IMR-90 (cell line): ENCODE results near the gene FBXO30. TPM values are rescaled to one million over a fixed set of nuclear protein-coding genes. Genes with fewer than 3 reads are reported as not detected.

Source experiments
- ATAC-seq: fragments of 200-7000 bp; cut with Tn5 transposase; 2 replicates; pipeline ENCODE4 v1.9.1; 2020; ENCODE audit warnings: low read depth, mild to moderate bottlenecking, moderate library complexity
- BruUV-seq: library from RNA; stranded (reverse); fragments of 400-500 nt; replicated peaks from 2 replicates; lab custom pipeline; 2021; lab: Mats Ljungman, UMichigan
- CTCF ChIA-PET: fragments of 300-600 bp; formaldehyde crosslinking; extraction: SDS; loops from one replicate; lab custom pipeline; 2021; ENCODE audit warnings: antibody characterized with exemption; lab: Yijun Ruan, JAX
- POLR2A ChIA-PET: fragments of 300-600 bp; sonication (Branson Sonifier 250); formaldehyde crosslinking; loops from one replicate; lab custom pipeline; 2022; ENCODE audit warnings: antibody characterized with exemption; ENCODE audit not compliant: unreplicated experiment; lab: Charles Lee
- DNase-seq: peaks from one replicate; pipeline ENCODE4 v3.0.0; 2013
- H2AFZ ChIP-seq: replicated peaks from 2 replicates; pipeline ENCODE3; 2013; ENCODE audit warnings: low read length, mild to moderate bottlenecking; ENCODE audit not compliant: poor library complexity
- H2AK5ac ChIP-seq: 2 replicates; pipeline ENCODE4 v1.6.1; 2013; ENCODE audit warnings: low read depth, low read length, inconsistent platforms
- H2AK9ac ChIP-seq: replicated peaks from 2 replicates; pipeline ENCODE3; 2013; ENCODE audit warnings: mild to moderate bottlenecking, low read depth, low read length, moderate library complexity; ENCODE audit not compliant: poor library complexity
- H2BK120ac ChIP-seq: 2 replicates; pipeline ENCODE4 v1.6.1; 2013; ENCODE audit warnings: low read depth, low read length, inconsistent platforms
- H2BK15ac ChIP-seq: 3 replicates; pipeline ENCODE4 v1.6.1; 2013; ENCODE audit warnings: low read depth, low read length, inconsistent platforms
- H2BK20ac ChIP-seq: 2 replicates; pipeline ENCODE4 v1.6.1; 2013; ENCODE audit warnings: low read depth, mild to moderate bottlenecking, inconsistent platforms, low read length, moderate library complexity
- H2BK5ac ChIP-seq: 2 replicates; pipeline ENCODE4 v1.6.1; 2013; ENCODE audit warnings: mild to moderate bottlenecking, low read depth, low read length, inconsistent platforms; ENCODE audit not compliant: poor library complexity, severe bottlenecking
- H3K14ac ChIP-seq: replicated peaks from 2 replicates; pipeline ENCODE4 v1.6.1; 2013; ENCODE audit warnings: low read depth, low read length, inconsistent platforms
- H3K18ac ChIP-seq: 2 replicates; pipeline ENCODE4 v1.6.1; 2013; ENCODE audit warnings: low read depth, low read length, control low read depth
- H3K23ac ChIP-seq: 2 replicates; pipeline ENCODE4 v1.6.1; 2013; ENCODE audit warnings: low read depth, low read length, inconsistent platforms
- H3K27ac ChIP-seq: 2 replicates; pipeline ENCODE4 v1.5.1; 2013; ENCODE audit warnings: mild to moderate bottlenecking, control low read depth, low read length; ENCODE audit not compliant: insufficient read depth
- H3K27me3 ChIP-seq: 2 replicates; pipeline ENCODE4 v1.6.1; 2013; ENCODE audit warnings: low read length; ENCODE audit not compliant: control insufficient read depth, insufficient read depth
- H3K36me3 ChIP-seq: 2 replicates; pipeline ENCODE4 v1.6.1; 2013; ENCODE audit warnings: low read length, mixed read lengths; ENCODE audit not compliant: control insufficient read depth, insufficient read depth
- H3K4ac ChIP-seq: 2 replicates; pipeline ENCODE4 v1.6.1; 2013; ENCODE audit warnings: low read depth, low read length, inconsistent platforms
- H3K4me1 ChIP-seq: 2 replicates; pipeline ENCODE4 v1.6.1; 2013; ENCODE audit warnings: low read length, mixed read lengths; ENCODE audit not compliant: control insufficient read depth, insufficient read depth
- H3K4me2 ChIP-seq: 2 replicates; pipeline ENCODE4 v1.6.1; 2013; ENCODE audit warnings: low read depth, mild to moderate bottlenecking, control low read depth, low read length, moderate library complexity
- H3K4me3 ChIP-seq: 2 replicates; pipeline ENCODE4 v1.5.1; 2013; ENCODE audit warnings: low read depth, mild to moderate bottlenecking, control low read depth, low read length, moderate library complexity; ENCODE audit not compliant: insufficient read depth
- H3K56ac ChIP-seq: 2 replicates; pipeline ENCODE4 v1.6.1; 2013; ENCODE audit warnings: low read length, inconsistent platforms; ENCODE audit not compliant: insufficient read depth; ENCODE audit errors: extremely low read depth
- H3K79me1 ChIP-seq, 2 experiments: 2 replicates each; pipeline ENCODE4 v1.6.1; 2013; ENCODE audit warnings: low read length in 2 of 2, inconsistent platforms in 1 of 2, low read depth in 1 of 2
- H3K9ac ChIP-seq: 2 replicates; pipeline ENCODE4 v1.6.1; 2013; ENCODE audit warnings: low read depth, low read length, control low read depth
- H3K9me1 ChIP-seq: 2 replicates; pipeline ENCODE4 v1.6.1; 2013; ENCODE audit warnings: low read length, inconsistent platforms; ENCODE audit not compliant: insufficient read depth
- H3K9me3 ChIP-seq: 2 replicates; pipeline ENCODE4 v1.6.1; 2013; ENCODE audit warnings: low read length; ENCODE audit not compliant: control insufficient read depth, insufficient read depth
- H4K20me1 ChIP-seq: 2 replicates; pipeline ENCODE4 v1.6.1; 2013; ENCODE audit warnings: low read length, inconsistent platforms; ENCODE audit not compliant: insufficient read depth
- H4K5ac ChIP-seq: 2 replicates; pipeline ENCODE4 v1.6.1; 2013; ENCODE audit warnings: mild to moderate bottlenecking, low read depth, low read length, control low read depth
- H4K8ac ChIP-seq, 2 experiments: 2 replicates each; pipeline ENCODE4 v1.6.1; 2013; ENCODE audit warnings: low read depth in 2 of 2, low read length in 2 of 2, control low read depth in 1 of 2, inconsistent platforms in 1 of 2
- H4K91ac ChIP-seq: 2 replicates; pipeline ENCODE4 v1.6.1; 2013; ENCODE audit warnings: low read depth, low read length, inconsistent platforms; ENCODE audit not compliant: insufficient read depth
- BHLHE40 ChIP-seq: fragments of 150-350 bp; IDR thresholded peaks from 2 replicates; pipeline ENCODE4 v1.6.1; 2016; ENCODE audit warnings: mild to moderate bottlenecking, low read depth, low read length
- MAFK ChIP-seq: IDR thresholded peaks from 2 replicates; pipeline ENCODE4 v1.6.1; 2012; ENCODE audit warnings: low read depth, low read length, improper control_type of control experiment
- MAZ ChIP-seq: IDR thresholded peaks from 2 replicates; pipeline ENCODE4 v1.6.1; 2012; ENCODE audit warnings: low read depth, mild to moderate bottlenecking, low read length, improper control_type of control experiment, moderate library complexity, borderline replicate concordance
- NFE2L2 ChIP-seq: fragments of 150-350 bp; IDR thresholded peaks from 2 replicates; pipeline ENCODE4 v1.6.1; 2016; ENCODE audit warnings: low read depth, mild to moderate bottlenecking, low read length
- POLR2A ChIP-seq: IDR thresholded peaks from 2 replicates; pipeline ENCODE4 v1.6.1; 2012; ENCODE audit warnings: mild to moderate bottlenecking, low read depth, low read length
- WGBS, 2 experiments: methylation state at CpG; one replicate each; pipeline versions ENCODE4 v1.1.5 to v1.1.7; 2013; ENCODE audit warnings: missing lambda C conversion rate in 2 of 2; ENCODE audit not compliant: insufficient read length in 1 of 2; ENCODE audit errors: extremely low coverage in 2 of 2; 5-methylcytosine and 5-hydroxymethylcytosine counted together
- dilution Hi-C: fragments of 300-500 bp; cut with HindIII; formaldehyde crosslinking; loops from one replicate; pipeline ENCODE4 v1.14.3; 2018; ENCODE audit warnings: low sequenced_read_pairs; ENCODE audit not compliant: unreplicated experiment
- in situ Hi-C: fragments of 300-500 bp; cut with MboI; formaldehyde crosslinking; loops from 3 replicates; pipeline ENCODE4 v1.14.3; 2019; ENCODE audit warnings: low sequenced_read_pairs, inconsistent platforms, mixed read lengths
- intact Hi-C: fragments of 100-400 bp; cut with micrococcal nuclease; formaldehyde crosslinking; loops from 2 replicates; pipeline ENCODE4 v1.10.0; 2022
- polyA plus RNA-seq, 3 experiments: library from polyadenylated mRNA; depleted of rRNA; stranded (reverse); fragments of >200 nt; gene quantifications; 2 replicates each; pipeline ENCODE4 v1.2.3, GENCODE V29; 2012; ENCODE audit warnings: low replicate concordance in 1 of 3
- total RNA-seq: library from RNA; depleted of rRNA; stranded (reverse); fragments of >200 nt; gene quantifications from 2 replicates; pipeline ENCODE4 v1.2.3, GENCODE V29; 2012
- TF ChIP-seq, protein P1 (sequence below): conservative IDR thresholded peaks from 2 replicates; pipeline ENCODE4 v1.5.1; 2012; ENCODE audit warnings: mild to moderate bottlenecking, low read depth, low read length, improper control_type of control experiment

FBXO30 gene
- total and polyA plus RNA-seq, 2 of the 4 experiments (the other 2 are of a cell fraction): 3.1 to 9.3 TPM

DNA sequence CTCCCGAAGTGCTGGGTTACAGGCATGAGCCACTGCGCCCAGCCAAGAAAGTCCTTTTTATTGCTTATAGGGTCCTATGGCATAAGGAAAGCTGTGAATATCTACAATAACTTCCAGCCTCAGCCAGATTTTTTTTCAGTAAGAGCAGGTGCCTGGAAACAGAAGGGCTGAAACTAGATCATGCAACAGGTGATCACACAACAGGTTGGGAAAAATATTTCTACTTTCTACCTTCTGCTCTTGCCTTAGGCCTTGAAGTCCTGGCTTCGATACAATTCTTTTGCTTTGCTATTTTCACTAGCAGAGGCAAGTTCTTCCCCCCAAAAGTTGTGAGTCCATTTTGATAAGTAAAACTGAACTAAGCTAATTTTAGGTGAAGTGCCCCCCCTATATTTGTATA, 9.7 kb upstream of the FBXO30 start:
- intact Hi-C loops: no loop called here
- no peak overlapping the region for H4K5ac ChIP-seq
- BruUV-seq: no TSS peak
- DNase-seq (no peak), ATAC-seq (no peak)
- H3K4ac ChIP-seq: no peak overlapping the region
- H2AK5ac ChIP-seq: no peak overlapping the region
- H3K14ac ChIP-seq: no peak overlapping the region
- POLR2A ChIA-PET: interaction anchor here (1.5 kb wide), 1 partner anchor 9 kb away, joined by 5 read pairs; the partner anchor contains the start of gene FBXO30
- H3K9me3 ChIP-seq: no peaks in the 10 kb centered on the region
- no peak overlapping the region for H2BK20ac ChIP-seq
- H3K4me1 ChIP-seq: peaks cover 4% of the 10 kb centered on the region
- no peaks in the 10 kb centered on the region for H3K79me1 ChIP-seq
- CTCF ChIA-PET: interaction anchor here (0.9 kb wide), 1 partner anchor 10 kb away, joined by 3 read pairs; the partner anchor contains the start of gene FBXO30
- no peak overlapping the region for H2BK120ac ChIP-seq
- H3K56ac ChIP-seq: no peak overlapping the region
- in situ Hi-C loops: no loop called here
- H3K4me2 ChIP-seq: no peak overlapping the region
- no CpG with 5 or more reads among the region's 3 CpGs for WGBS, 2 experiments
- no peak overlapping the region for H2BK5ac ChIP-seq
- TF ChIP-seq BHLHE40: no peak
- TF ChIP-seq MAFK: no peak
- TF ChIP-seq MAZ: no peak
- no peak for TF ChIP-seq NFE2L2
- TF ChIP-seq POLR2A: no peak
- TF ChIP-seq, protein P1, sequence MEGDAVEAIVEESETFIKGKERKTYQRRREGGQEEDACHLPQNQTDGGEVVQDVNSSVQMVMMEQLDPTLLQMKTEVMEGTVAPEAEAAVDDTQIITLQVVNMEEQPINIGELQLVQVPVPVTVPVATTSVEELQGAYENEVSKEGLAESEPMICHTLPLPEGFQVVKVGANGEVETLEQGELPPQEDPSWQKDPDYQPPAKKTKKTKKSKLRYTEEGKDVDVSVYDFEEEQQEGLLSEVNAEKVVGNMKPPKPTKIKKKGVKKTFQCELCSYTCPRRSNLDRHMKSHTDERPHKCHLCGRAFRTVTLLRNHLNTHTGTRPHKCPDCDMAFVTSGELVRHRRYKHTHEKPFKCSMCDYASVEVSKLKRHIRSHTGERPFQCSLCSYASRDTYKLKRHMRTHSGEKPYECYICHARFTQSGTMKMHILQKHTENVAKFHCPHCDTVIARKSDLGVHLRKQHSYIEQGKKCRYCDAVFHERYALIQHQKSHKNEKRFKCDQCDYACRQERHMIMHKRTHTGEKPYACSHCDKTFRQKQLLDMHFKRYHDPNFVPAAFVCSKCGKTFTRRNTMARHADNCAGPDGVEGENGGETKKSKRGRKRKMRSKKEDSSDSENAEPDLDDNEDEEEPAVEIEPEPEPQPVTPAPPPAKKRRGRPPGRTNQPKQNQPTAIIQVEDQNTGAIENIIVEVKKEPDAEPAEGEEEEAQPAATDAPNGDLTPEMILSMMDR: no peak
- H4K91ac ChIP-seq: no peak overlapping the region
- H3K27me3 ChIP-seq: no peaks in the 10 kb centered on the region
- H3K27ac ChIP-seq: 0 out of 2 replicates have a peak overlapping the region, but pooled peaks have one; percentile 76
- H2AK9ac ChIP-seq: no peak overlapping the region
- H4K20me1 ChIP-seq: no peaks in the 10 kb centered on the region
- H3K18ac ChIP-seq: no peak overlapping the region; the same call in 1 of the 2 replicates
- H2AFZ ChIP-seq: no peak overlapping the region
- H2BK15ac ChIP-seq: no peak overlapping the region
- no peaks in the 10 kb centered on the region for H3K36me3 ChIP-seq
- no peak overlapping the region for H4K8ac ChIP-seq
- no peak overlapping the region for H3K23ac ChIP-seq
- H3K9ac ChIP-seq: no peak overlapping the region
- dilution Hi-C loops: no loop called here
- H3K9me1 ChIP-seq: no peaks in the 10 kb centered on the region
- H3K4me3 ChIP-seq: no peak overlapping the region
